ENCODE results near the gene EBF3.

Gene EBF3

DNA sequence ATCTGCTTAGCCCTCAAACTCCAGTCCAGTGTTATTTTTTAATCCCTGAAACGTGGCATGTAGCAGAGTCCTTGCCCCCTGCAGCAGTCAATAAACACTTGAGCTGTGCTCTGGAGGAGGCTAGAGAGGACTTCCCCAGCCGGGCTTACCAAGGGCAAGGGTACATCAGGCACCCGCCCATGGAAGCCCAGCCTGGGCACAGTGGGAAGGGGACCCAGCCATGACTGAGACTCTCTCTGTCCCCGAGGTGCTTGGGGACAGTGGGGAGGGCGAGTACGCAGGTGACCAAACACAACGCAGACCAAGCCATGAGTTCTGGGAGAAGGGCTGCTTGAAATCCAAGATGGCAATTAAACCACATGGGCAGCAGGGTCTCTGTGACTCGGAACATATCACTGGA lies 45.2 kb downstream of the EBF3 start:
- TF ChIP-seq REST (IDR thresholded peaks at IDR 0.05; ENCODE audit: insufficient read depth in 1 of 2, low read depth in 2 of 2, low read length in 2 of 2) (no peak), TAF1 (IDR thresholded peaks at IDR 0.05; ENCODE audit: borderline replicate concordance, insufficient read depth, low read length) (no peak), SIN3A (IDR thresholded peaks at IDR 0.05; ENCODE audit: borderline replicate concordance, insufficient read depth, low read length) (no peak), POLR2AphosphoS5 (IDR thresholded peaks at IDR 0.05; ENCODE audit: low read depth, low read length) (no peak), FOXP2 (optimal IDR thresholded peaks at IDR 0.05; ENCODE audit: borderline replicate concordance, extremely low read depth, extremely low read length, insufficient read depth) (no peak)

DNA sequence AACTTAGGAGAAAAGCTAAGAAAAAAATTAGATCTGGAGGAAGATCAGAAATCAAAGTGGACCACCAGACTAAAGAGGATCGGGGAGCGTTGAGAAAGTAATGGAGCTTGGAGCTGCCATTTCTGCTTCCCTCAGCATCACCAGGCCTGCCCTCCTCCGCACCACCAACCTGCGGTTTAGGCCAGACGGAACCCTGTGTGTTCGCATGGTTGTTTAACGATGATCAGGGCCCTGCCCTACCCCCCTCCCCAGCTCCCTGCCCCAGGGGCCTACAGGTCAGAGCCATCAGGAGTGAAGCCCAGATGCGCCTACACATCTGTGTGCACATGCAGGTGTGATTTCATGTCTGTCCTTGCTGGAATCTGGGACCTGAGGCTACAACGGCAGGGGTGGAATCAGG lies 45.7 kb downstream of the EBF3 start:
- TF ChIP-seq SIN3A (IDR thresholded peaks at IDR 0.05; ENCODE audit: borderline replicate concordance, insufficient read depth, low read length) (no peak), POLR2AphosphoS5 (IDR thresholded peaks at IDR 0.05; ENCODE audit: low read depth, low read length) (no peak), TAF1 (IDR thresholded peaks at IDR 0.05; ENCODE audit: borderline replicate concordance, insufficient read depth, low read length) (no peak), REST (IDR thresholded peaks at IDR 0.05; ENCODE audit: insufficient read depth in 1 of 2, low read depth in 2 of 2, low read length in 2 of 2) (no peak), FOXP2 (optimal IDR thresholded peaks at IDR 0.05; ENCODE audit: borderline replicate concordance, extremely low read depth, extremely low read length, insufficient read depth) (no peak)

- no peak for TF ChIP-seq POLR2AphosphoS5 (IDR thresholded peaks at IDR 0.05; ENCODE audit: low read depth, low read length)
- TF ChIP-seq TAF1 (IDR thresholded peaks at IDR 0.05; ENCODE audit: borderline replicate concordance, insufficient read depth, low read length), result no peak
- TF ChIP-seq REST (IDR thresholded peaks at IDR 0.05; ENCODE audit: insufficient read depth in 1 of 2, low read depth in 2 of 2, low read length in 2 of 2), result no peak
Measured at GRCh38 chr10:129917936-129918335, 46.1 kb downstream of the EBF3 start.

DNA sequence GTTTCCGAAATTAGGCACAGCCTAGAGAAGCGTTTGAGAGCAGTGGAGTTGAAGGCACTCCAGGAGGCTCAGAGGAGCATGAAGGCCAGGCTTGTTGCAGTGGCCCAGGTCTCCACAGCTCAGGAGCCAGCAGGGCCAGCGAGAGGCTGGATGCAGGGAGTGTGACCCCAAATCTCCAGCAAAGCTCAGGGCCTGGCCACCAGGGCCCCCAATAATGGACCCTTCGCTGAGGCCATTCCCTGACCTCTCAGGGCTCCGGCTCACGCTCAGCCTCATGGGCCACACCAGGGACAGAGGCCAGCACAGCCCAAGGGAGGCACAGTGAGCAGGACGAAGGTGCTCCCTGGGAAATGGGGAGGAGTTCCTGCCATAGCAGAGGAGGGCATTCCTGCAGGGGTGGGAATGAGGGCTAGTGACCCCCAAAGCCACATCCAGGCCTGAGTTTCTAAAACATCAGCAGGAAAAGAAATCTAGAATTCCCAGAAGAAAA lies 47.5 kb downstream of the EBF3 start:
- TF ChIP-seq TAF1 (IDR thresholded peaks at IDR 0.05; ENCODE audit: borderline replicate concordance, insufficient read depth, low read length), result no peak
- no peak for TF ChIP-seq SIN3A (IDR thresholded peaks at IDR 0.05; ENCODE audit: borderline replicate concordance, insufficient read depth, low read length)
- TF ChIP-seq FOXP2 (optimal IDR thresholded peaks at IDR 0.05; ENCODE audit: borderline replicate concordance, extremely low read depth, extremely low read length, insufficient read depth), result no peak
- no peak for TF ChIP-seq POLR2AphosphoS5 (IDR thresholded peaks at IDR 0.05; ENCODE audit: low read depth, low read length)
- TF ChIP-seq REST (IDR thresholded peaks at IDR 0.05; ENCODE audit: insufficient read depth in 1 of 2, low read depth in 2 of 2, low read length in 2 of 2), result no peak

Data from PFSK-1 (cell line).